Posterior cingulate gyrus (tissue), 11 donors: Measurements from ENCODE around the gene SEC14L2.

Experiments used
- DNase-seq, 10 donors: peaks; one replicate each; pipeline versions ENCODE4 v3.0.0 to v3.0.0-alpha.2; 2020 to 2021; ENCODE audit warnings: mixed read lengths in 3 of 10
- intact Hi-C: fragments of 100-400 bp; cut with DNase I; formaldehyde crosslinking; loops from one replicate; pipeline ENCODE4 v1.15.1; 2023

Gene SEC14L2

DNA sequence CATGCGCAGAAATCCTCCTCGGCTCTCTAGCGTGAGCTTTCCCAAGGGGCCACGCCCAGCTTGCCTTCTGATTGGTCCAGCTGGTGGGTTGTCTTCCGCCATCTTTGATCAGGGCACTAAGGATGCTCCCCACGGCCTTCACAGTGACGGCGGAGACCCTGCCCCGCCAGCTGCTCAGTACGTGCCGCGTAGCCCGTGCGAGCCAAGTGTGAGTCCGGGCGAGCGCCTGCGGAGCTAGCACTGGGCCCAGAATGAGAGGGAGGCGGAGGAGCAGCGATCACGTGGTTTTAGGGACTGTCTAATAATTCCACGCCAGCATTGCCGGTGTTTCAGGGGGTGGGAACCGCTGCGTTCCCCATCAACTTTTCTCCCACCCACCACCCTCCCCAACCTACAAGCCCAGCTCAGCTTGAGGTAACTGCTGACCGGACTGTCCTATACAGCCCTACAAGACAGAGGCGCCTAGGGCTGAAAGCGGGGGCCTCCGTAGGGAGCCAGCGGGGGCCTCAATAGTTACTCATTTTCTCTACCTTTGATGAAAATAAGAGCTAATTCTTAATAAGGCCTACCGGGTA, 27.2 kb downstream of the SEC14L2 start:
- DNase-seq, result peak; percentile 97 to 100 (median 98)
- intact Hi-C loops, result loop anchor here (1.0 kb wide), 1 partner anchor 27 kb away; the partner anchor contains the start of gene SEC14L2

- peak in 1 of 10 donors; percentile 57 for DNase-seq
- intact Hi-C loops, result no loop called here
Measured at GRCh38 chr22:30424534-30425326, 27.9 kb downstream of the SEC14L2 start.

GRCh38 chr22:30425327-30425615, 28.5 kb downstream of the SEC14L2 start:
- intact Hi-C loops, result no loop called here
- no peak for DNase-seq

GRCh38 chr22:30425616-30426387, 29.0 kb downstream of the SEC14L2 start, which contains the start of gene MTFP1:
MTFP1 (plus strand) TSS chr22:30425768; CDS start chr22:30425880, 112 bp downstream.
- intact Hi-C loops, result no loop called here
- peak in 9 of 10 donors; percentile 40 to 91 (median 52) for DNase-seq

DNA sequence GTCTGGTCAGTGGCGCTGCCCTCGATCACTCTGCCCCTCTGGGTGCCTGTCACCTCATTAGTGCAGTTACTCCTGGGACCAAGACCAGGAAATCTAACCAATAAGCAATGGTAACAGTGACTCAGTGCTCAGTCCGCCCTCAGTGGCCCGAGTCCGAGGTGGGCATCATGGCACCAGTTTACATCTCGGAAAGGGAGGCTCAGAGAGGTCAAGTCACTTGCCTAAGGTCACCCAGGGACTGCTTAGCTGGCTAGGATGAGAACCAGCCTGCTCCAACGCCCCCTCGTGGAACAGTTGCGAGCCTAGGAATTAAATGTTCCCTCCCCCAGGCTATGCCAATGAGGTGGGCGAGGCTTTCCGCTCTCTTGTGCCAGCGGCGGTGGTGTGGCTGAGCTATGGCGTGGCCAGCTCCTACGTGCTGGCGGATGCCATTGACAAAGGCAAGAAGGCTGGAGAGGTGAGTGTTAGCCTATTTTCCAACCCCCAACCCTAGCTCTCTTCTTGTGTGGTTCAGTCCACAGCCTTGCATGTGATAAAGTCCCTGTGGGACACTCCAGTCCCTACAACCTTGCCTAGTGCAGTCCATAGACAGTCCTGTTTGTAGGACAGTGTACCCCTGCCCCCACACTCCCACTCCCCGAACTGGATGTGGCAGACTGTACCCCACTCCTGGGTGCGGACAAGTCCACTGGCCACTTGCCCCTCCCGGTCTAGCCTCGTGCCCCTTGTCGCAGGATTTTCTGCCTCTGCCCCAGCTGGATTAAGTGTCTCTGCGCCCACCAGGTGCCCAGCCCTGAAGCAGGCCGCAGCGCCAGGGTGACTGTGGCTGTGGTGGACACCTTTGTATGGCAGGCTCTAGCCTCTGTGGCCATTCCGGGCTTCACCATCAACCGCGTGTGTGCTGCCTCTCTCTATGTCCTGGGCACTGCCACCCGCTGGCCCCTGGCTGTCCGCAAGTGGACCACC, 29.9 kb downstream of the SEC14L2 start:
- peak; percentile 54 to 95 (median 74) for DNase-seq
- intact Hi-C loops, result no loop called here

DNA sequence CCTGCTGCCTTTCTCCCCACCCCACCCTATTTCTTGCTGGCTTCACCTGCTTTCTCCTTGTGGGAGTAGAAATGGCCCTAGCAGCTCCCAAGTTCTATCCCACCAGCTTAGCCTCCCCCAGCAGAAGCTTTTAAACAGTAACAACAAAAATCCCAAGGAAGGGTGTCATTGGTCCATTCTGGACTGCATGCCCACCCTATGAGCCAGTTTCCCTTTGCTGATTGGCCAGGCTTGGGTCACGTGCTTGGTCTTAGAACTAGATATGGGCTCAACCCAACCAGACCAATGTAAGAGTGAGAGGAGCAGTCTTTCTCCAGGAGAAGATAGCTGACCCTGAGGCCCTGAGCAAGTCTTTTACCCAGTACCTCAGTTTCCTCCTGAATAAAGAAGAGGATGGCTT, 31.1 kb downstream of the SEC14L2 start:
- peak in 1 of 10 donors; percentile 32 for DNase-seq
- intact Hi-C loops, result no loop called here

DNA sequence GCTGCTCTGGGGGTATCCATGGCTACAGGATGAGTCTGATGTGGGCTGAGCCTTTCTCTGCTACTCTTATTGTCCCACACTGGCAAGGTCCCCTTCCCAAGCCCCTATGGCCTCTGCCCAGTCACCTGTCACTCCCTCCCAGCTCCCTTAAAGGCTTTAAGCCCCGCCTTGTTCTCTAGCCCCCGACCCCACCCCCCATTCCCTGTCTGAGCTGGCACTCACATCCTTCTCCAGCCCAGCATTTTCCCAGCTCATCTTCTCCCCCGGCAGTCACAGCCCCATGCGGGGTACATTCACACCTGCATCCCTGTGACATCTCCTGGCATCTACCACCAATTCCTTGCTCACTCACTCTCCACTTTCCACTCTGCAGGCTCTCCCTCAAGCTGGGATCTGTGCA, 33.1 kb downstream of the SEC14L2 start:
- DNase-seq, result peak in 1 of 10 donors; percentile 24
- intact Hi-C loops, result no loop called here

DNA sequence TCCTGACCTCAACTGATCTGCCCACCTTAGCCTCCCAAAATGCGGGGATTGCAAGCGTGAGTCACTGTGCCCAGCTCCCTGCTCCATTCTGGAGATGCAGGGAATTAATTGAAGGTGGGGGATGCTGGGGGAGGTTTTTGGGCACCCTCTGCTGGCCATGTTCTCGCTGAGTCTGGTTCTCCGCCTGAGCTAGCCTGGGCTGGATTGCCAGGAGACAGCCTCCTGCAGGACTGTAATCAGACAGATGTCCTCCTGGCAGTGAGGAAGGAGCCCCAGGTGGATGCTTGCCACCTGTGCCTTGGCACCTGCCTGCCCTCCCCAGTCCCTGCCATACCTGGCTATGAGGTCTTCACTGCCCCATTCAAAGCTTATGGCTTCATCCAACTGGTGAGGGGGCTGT, 34.1 kb downstream of the SEC14L2 start:
- intact Hi-C loops, result no loop called here

DNA sequence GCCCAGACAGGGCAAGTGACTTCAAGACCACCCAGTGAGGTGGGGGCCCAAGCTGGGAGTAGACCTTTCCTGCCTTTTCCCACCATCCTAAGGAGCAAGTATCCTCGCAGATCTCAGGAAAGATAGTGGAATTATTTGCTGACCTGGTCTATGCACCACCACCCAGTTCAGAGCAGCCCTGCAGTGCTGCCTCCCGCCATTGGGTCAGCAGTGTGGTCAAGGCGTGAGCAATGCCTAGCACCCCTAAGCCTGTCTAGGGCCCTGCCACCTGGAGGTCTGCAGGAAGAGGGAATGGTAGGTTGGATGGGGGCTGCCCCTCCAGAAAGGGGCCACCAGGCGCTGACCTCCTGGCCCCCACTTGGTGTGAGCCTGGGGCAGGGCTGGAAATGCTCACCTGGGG, 35.3 kb downstream of the SEC14L2 start:
- DNase-seq, result peak in 1 of 10 donors; percentile 39
- intact Hi-C loops, result no loop called here

More for the DNA sequence above, 34.1 kb downstream of the SEC14L2 start:
- peak in 1 of 10 donors; percentile 68 for DNase-seq

GRCh38 chr22:30432520-30432919, 35.7 kb downstream of the SEC14L2 start:
- intact Hi-C loops, result no loop called here
- DNase-seq, result peak in 1 of 10 donors; percentile 33

- no peak for DNase-seq
- intact Hi-C loops, result no loop called here
Measured at GRCh38 chr22:30433227-30433626, 36.4 kb downstream of the SEC14L2 start.

DNA sequence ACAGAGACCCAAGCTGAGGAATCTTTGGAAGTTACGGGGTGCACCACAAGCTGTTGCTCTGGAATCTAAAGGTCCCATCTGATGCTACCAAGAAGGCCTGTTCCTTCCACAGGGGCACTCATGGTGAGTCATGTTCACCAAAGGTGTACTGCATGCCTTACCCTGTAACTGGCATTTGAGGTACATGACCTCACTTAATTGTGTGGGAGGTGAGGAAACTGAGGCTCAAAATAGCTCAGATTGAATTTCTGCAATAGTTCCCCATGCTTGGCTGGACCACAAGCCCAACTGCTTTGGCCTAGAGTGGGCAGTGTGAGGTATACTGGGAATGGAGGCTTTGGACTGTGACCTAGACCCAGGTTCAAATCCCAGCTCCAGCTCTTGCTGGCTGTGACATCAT, 37.0 kb downstream of the SEC14L2 start:
- intact Hi-C loops, result no loop called here
- DNase-seq, result no peak

GRCh38 chr22:30434843-30435242, 38.0 kb downstream of the SEC14L2 start:
- intact Hi-C loops, result no loop called here
- DNase-seq, result peak in 1 of 10 donors; percentile 22

- peak in 2 of 10 donors; percentile 13 to 77 for DNase-seq
- intact Hi-C loops, result no loop called here
Measured at GRCh38 chr22:30435674-30436126, 38.9 kb downstream of the SEC14L2 start.

DNA sequence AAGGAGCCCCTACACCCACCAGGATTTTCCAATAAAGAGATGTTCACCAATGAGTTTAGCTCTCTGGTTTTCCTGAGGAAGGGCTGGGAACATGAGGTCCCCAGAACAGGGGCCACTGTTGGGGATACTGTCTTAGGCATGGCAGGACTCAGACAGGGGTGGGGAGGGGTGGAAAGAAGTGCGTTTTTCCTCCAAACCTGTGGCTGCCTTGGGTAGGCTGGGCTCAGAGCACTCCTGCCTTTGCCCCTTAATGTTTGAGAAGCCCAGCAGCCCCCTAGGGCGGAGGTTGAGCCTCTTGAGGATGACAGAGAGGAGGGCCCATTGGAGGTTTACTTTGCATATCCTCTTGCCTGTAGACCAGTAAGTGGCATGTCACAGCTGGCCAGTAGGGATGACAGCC, 39.4 kb downstream of the SEC14L2 start:
- DNase-seq, result peak in 1 of 10 donors; percentile 63
- intact Hi-C loops, result no loop called here

GRCh38 chr22:30438559-30438958, 41.7 kb downstream of the SEC14L2 start:
- intact Hi-C loops, result no loop called here
- peak in 1 of 10 donors; percentile 18 for DNase-seq

DNA sequence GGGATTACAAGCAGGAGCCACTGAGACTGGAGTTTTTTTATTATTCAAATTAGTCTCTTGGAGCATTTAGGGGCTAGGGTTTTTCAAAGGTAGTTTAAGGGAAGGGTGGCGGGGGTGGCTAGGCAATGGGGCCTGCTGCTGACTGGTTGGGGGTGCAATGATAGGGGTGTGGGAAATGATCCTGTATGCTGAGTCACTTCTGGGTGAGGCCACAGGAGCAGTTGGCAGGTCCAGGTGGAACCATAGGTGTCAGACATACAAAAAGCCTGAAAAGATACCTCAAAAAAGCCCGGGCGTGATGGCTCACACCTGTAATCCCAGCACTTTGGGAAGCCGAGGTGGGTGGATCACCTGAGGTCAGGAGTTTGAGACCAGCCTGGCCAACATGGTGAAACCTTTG, 42.4 kb downstream of the SEC14L2 start:
- intact Hi-C loops, result no loop called here
- peak in 1 of 10 donors; percentile 21 for DNase-seq

GRCh38 chr22:30439836-30440235, 43.0 kb downstream of the SEC14L2 start:
- intact Hi-C loops, result no loop called here
- DNase-seq, result peak in 2 of 10 donors; percentile 50 to 58

DNA sequence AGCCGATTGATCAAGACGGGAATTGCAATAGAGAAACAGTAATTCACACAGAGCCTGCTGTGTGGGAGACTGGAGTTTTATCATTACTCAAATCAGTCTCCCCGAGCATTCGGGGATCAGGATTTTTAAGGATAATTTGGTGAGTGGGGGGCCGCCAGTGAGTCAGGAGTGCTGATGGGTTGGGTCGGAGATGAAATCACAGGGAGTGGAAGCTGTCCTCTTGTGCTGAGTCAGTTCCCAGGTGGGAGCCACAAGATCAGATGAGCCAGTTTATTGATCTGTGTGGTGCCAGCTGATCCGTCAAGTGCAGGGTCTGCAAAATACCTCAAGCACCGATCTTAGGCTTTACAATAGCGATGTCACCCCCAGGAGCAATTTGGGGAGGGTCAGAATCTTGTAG, 44.3 kb downstream of the SEC14L2 start:
- intact Hi-C loops, result no loop called here
- peak in 1 of 10 donors; percentile 11 for DNase-seq
